ENCODE data around the gene SBK1. TPM values are rescaled to one million over a fixed set of nuclear protein-coding genes. Genes with fewer than 3 reads are reported as not detected.

The SBK1 gene
- total and polyA plus RNA-seq, 10 of the 15 experiments (the other 5 are each of a cell fraction or from before 2014, with no cell fraction given): 0.04 to 0.26 (median 0.06) TPM; not detected in 4

DNA sequence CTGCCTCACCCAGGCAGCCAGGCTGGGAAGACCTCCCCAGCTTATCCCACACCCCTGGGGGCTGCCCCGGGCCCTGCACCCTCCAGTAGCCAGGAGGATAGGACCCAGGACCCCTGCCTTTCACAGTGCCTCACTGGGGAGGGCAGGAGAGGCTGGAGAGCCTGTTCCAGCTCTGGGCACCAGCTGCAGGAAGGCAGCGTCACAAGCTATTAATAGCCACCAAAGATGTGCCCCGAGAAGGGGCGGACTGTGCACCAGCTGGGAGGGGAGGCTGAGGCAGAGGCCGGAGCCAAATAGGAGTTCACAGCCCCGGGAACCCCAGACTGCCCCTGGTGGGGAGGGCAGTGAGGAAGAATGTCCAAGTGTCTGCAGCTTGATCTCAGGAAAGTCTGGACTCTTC is 8.8 kb downstream of the SBK1 start (continued):
- TF ChIP-seq RBBP5 (conservative IDR thresholded peaks at IDR 0.05) (no peak), HDAC6 (IDR thresholded peaks at IDR 0.05; ENCODE audit: unreplicated experiment) (no peak), MEF2A (IDR thresholded peaks at IDR 0.05; ENCODE audit: insufficient read depth, low read depth, low read length) (no peak), POLR2AphosphoS5 (IDR thresholded peaks at IDR 0.05; ENCODE audit: low read length) (no peak), WRNIP1 (IDR thresholded peaks at IDR 0.05; ENCODE audit: borderline replicate concordance, low read depth, low read length) (no peak)

GRCh38 chr16:28301620-28302019 is 9.3 kb downstream of the SBK1 start:
- no peak overlapping the region for H2AFZ ChIP-seq (ENCODE audit: control insufficient read depth, low read depth, low read length)
- 14% methylated on average over 2 of the region's 2 CpGs for WGBS (ENCODE audit: insufficient coverage, insufficient replicate concordance, low lambda C conversion rate, missing lambda C conversion rate)
- H3K9ac ChIP-seq (ENCODE audit: control insufficient read depth, insufficient read depth, low read length): no peak overlapping the region
- FAIRE-seq: no peak
- H3K36me3 ChIP-seq (ENCODE audit: control insufficient read depth in 2 of 2, insufficient read depth in 2 of 2, low read length in 1 of 2): no peaks in the 10 kb centered on the region
- no peak for DNase-seq (ENCODE audit: low read depth, low spot score)
- ChIA-PET SMC1A (ENCODE audit: uncharacterized antibody, unreplicated experiment) (no interaction called here), CTCF (no interaction called here), RAD21 (ENCODE audit: unreplicated experiment) (no interaction called here), POLR2A (no interaction called here)
- no peak overlapping the region for H3K4me3 ChIP-seq
- H3K27me3 ChIP-seq (replicated peaks in 1 of 2; ENCODE audit: control insufficient read depth in 2 of 2, insufficient read depth in 2 of 2, low read length in 1 of 2): peaks cover 0 to 3% of the 10 kb centered on the region in 2 experiments; a peak in 3 of 4 replicates
- no peak overlapping the region for H3K27ac ChIP-seq (ENCODE audit: control insufficient read depth, insufficient read depth)
- H3K79me2 ChIP-seq (ENCODE audit: control insufficient read depth, insufficient read depth, low read length): no peaks in the 10 kb centered on the region
- H4K20me1 ChIP-seq (ENCODE audit: control insufficient read depth, insufficient read depth): no peaks in the 10 kb centered on the region
- intact Hi-C loops (cut with micrococcal nuclease; ENCODE audit: unreplicated experiment): no loop called here
- H3K4me2 ChIP-seq (ENCODE audit: control insufficient read depth, insufficient read depth): no peak overlapping the region
- no peaks in the 10 kb centered on the region for H3K4me1 ChIP-seq (ENCODE audit: control insufficient read depth, insufficient read depth, low read length)
- in situ Hi-C loops (cut with MboI): no loop called here
- no peak for ATAC-seq
- BruUV-seq (replicated peaks): no TSS peak
- H3K9me3 ChIP-seq (replicated peaks; ENCODE audit: control insufficient read depth, insufficient read depth, low read length): no peaks in the 10 kb centered on the region
- TF ChIP-seq EZH2 (IDR thresholded peaks at IDR 0.05; ENCODE audit: borderline replicate concordance, control insufficient read depth, low read depth, low read length) (no peak), SIN3A (IDR thresholded peaks at IDR 0.05; ENCODE audit: low read depth, low read length) (no peak), MEF2A (IDR thresholded peaks at IDR 0.05; ENCODE audit: insufficient read depth, low read depth, low read length) (no peak), RAD51 (IDR thresholded peaks at IDR 0.05) (no peak)

All from GM12878 (cell line).